ENCODE results near the gene KLF6. TPM values are rescaled to one million over a fixed set of nuclear protein-coding genes. Genes with fewer than 3 reads are reported as not detected.

KLF6 gene
- total and polyA plus RNA-seq, 2 donors (not counting 3 experiments of a cell fraction or from before 2014, with no cell fraction given): 183 to 307 TPM

DNA sequence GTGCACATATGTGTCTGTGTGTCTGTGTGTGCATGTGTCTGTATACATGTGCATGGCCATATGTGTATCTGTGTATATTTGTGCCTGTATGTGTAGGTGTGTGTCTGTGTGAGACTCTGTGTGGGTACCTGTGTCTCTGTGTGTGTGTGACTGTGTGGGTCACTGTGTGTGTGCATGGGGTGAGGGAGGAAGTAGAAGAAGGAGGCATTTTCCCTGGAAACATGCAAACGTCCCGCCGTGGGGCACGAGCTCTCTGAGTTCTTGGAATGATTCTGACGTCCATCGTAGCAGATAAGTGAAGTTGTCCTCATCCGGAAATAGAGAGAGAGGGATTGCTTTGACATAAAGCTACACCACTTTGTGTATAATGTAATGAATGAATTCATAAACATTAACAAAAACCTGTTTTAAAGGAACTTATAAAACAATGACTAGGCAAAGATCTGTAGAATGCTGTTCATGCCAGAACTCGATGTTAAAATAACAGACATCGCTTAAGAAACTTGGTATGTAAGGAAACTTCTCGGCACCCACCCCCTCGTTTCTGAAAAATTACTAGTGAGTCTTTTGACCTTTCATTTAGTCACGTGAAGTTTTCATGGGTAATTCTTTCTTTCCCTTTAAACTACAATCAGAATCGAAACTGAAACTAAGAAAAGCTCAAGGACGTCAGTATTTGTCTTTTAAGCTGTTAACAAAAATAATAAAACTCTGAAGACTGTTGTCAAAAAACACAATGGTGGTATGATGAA, 43.6 kb upstream of the KLF6 start:
- no peaks in the 10 kb centered on the region for H3K36me3 ChIP-seq (ENCODE audit: control insufficient read depth in 2 of 2, extremely low read depth in 1 of 2, insufficient read depth in 2 of 2, low read length in 2 of 2)
- peak; percentile 84 for DNase-seq (ENCODE audit: low read depth, low spot score)
- no peak for TF ChIP-seq GATA2 (IDR thresholded peaks at IDR 0.05; ENCODE audit: insufficient read depth, insufficient read length, low read depth, low read length)
- TF ChIP-seq JUN (IDR thresholded peaks at IDR 0.05; ENCODE audit: borderline replicate concordance, insufficient read depth, insufficient read length, low read depth): no peak
- no peak for TF ChIP-seq MYC (IDR thresholded peaks at IDR 0.05; ENCODE audit: low read depth, low read length)
- no peak for TF ChIP-seq EZH2 (IDR thresholded peaks at IDR 0.05; ENCODE audit: borderline replicate concordance, low read depth, low read length, severe bottlenecking)
- no peak for TF ChIP-seq FOS (IDR thresholded peaks at IDR 0.05; ENCODE audit: borderline replicate concordance, insufficient read depth, low read length)
- no peak for TF ChIP-seq MAX (IDR thresholded peaks at IDR 0.05; ENCODE audit: insufficient read depth, insufficient read length)
- no peak for TF ChIP-seq POLR2AphosphoS5 (IDR thresholded peaks at IDR 0.05; ENCODE audit: insufficient read depth, low read depth, low read length)
- no peak for TF ChIP-seq CTCF (IDR thresholded peaks at IDR 0.05; ENCODE audit: extremely low read depth in 1 of 2, insufficient read depth in 1 of 2, low read depth in 1 of 2, low read length in 2 of 2)
- no peak for TF ChIP-seq POLR2A (IDR thresholded peaks at IDR 0.05; ENCODE audit: low read depth, low read length)
- peaks cover 8% of the 10 kb centered on the region for H3K4me1 ChIP-seq (ENCODE audit: control insufficient read depth, extremely low read depth, insufficient read depth, low read length)
- peak overlapping the region; percentile 88 for H3K4me2 ChIP-seq (ENCODE audit: insufficient read depth, low read length)
- H3K27ac ChIP-seq (ENCODE audit: insufficient read depth, low read depth, low read length): peak overlapping the region; percentile 74
- dilution Hi-C loops (cut with MboI; ENCODE audit: extremely low pct_ligation_motif_present, low sequenced_read_pairs) (no loop called here), intact Hi-C loops (cut with micrococcal nuclease) (loop anchor here (1.0 kb wide), 1 partner anchor 18 kb away; no protein-coding TSS in a partner anchor)
- peak overlapping the region; percentile 18 to 55 (median 27) for H3K4me3 ChIP-seq (replicated peaks in 1 of 3; ENCODE audit: insufficient read depth in 1 of 3, low read depth in 1 of 3, low read length in 3 of 3)
- H4K20me1 ChIP-seq (replicated peaks; ENCODE audit: control insufficient read depth, extremely low read depth, insufficient read depth, low read length): no peaks in the 10 kb centered on the region
- FAIRE-seq: peak; percentile 88
- H2AFZ ChIP-seq (ENCODE audit: low read depth, low read length): peak overlapping the region; percentile 25
- peak overlapping the region; percentile 76 for H3K9ac ChIP-seq (replicated peaks; ENCODE audit: extremely low read depth, insufficient read depth, low read length)
- no peaks in the 10 kb centered on the region for H3K9me1 ChIP-seq (replicated peaks; ENCODE audit: control insufficient read depth, extremely low read depth, insufficient read depth, low read length)
- BruUV-seq (replicated peaks): TSS peak; percentile 92
- H3K27me3 ChIP-seq (ENCODE audit: control insufficient read depth in 2 of 2, insufficient read depth in 2 of 2, low read length in 2 of 2): no peaks in the 10 kb centered on the region
- no peaks in the 10 kb centered on the region for H3K9me3 ChIP-seq (replicated peaks; ENCODE audit: control insufficient read depth, insufficient read depth, low read length)
- H3K79me2 ChIP-seq (ENCODE audit: control insufficient read depth, insufficient read depth, low read length): no peaks in the 10 kb centered on the region
- ChIA-PET CTCF (interaction anchor here (0.7 to 1.7 kb wide), 8 partner anchors 14 to 987 kb away, joined by 3 to 6 read pairs (median 4); no protein-coding TSS in a partner anchor), POLR2A (interaction anchor here (0.5 to 2.6 kb wide), 2 partner anchors 44 to 1786 kb away, joined by 3 to 10 read pairs; partner anchors contain the start of gene KLF6)

Measured in endothelial cell of umbilical vein (primary cell).